AG09309 (cell line): Measurements from ENCODE around the gene ALDH1A1.

Experiments used
- DNase-seq: peaks from one replicate; pipeline ENCODE4 v3.0.0-alpha.2; 2010; ENCODE audit warnings: low read depth
- H3K4me3 ChIP-seq: 2 replicates; pipeline ENCODE4 v1.5.1; 2011; ENCODE audit warnings: mild to moderate bottlenecking, low read depth, low read length, moderate library complexity; ENCODE audit not compliant: control insufficient read depth
- TF ChIP-seq, protein P1 (sequence below): IDR thresholded peaks from 2 replicates; pipeline ENCODE4 v1.5.1; 2011; ENCODE audit warnings: mild to moderate bottlenecking, low read depth, low read length, inconsistent platforms; ENCODE audit not compliant: insufficient read depth, control insufficient read depth; ENCODE audit errors: missing control alignments

The ALDH1A1 gene

DNA sequence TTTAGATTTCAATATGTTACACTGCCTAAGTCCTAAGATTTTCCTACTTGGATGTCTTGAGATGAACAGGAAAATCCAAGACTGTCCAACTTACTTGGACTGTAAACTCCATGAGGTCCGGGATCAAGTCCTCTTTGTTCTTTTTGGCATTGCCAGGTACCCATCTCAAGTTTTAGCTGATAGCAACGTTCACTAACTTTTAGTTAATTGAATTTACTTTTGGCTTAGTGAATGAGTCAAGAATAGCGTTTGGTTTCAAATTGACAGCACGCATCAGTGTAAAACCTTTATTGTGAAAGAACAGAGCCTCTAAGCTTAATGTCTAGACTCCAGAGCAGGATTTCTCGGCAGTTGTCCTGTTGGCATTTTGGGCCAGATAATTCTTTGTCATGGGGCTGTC is 37.2 kb downstream of the ALDH1A1 start:
- TF ChIP-seq, protein P1, sequence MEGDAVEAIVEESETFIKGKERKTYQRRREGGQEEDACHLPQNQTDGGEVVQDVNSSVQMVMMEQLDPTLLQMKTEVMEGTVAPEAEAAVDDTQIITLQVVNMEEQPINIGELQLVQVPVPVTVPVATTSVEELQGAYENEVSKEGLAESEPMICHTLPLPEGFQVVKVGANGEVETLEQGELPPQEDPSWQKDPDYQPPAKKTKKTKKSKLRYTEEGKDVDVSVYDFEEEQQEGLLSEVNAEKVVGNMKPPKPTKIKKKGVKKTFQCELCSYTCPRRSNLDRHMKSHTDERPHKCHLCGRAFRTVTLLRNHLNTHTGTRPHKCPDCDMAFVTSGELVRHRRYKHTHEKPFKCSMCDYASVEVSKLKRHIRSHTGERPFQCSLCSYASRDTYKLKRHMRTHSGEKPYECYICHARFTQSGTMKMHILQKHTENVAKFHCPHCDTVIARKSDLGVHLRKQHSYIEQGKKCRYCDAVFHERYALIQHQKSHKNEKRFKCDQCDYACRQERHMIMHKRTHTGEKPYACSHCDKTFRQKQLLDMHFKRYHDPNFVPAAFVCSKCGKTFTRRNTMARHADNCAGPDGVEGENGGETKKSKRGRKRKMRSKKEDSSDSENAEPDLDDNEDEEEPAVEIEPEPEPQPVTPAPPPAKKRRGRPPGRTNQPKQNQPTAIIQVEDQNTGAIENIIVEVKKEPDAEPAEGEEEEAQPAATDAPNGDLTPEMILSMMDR, result no peak
- no peak overlapping the region for H3K4me3 ChIP-seq
- DNase-seq, result no peak

DNA sequence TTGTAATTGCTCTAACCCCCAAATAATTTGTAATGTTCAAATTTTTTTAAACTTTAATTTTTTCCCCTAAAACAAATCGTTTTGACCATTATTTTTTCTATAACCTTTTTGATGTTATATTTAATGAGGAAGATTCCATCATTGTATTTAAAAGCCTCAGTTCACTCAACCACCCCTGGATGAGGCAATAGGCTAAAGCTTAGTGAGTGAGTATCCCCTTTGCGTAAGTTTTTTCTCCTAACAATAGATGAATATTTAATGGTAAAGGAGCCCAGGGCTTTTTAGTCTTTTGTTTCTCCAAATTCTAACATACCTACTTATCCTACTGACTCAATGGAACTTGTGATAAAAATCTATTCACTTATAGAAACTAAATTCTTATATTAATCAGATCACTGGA is 38.1 kb downstream of the ALDH1A1 start:
- TF ChIP-seq, protein P1, result no peak
- DNase-seq, result no peak
- no peak overlapping the region for H3K4me3 ChIP-seq

DNA sequence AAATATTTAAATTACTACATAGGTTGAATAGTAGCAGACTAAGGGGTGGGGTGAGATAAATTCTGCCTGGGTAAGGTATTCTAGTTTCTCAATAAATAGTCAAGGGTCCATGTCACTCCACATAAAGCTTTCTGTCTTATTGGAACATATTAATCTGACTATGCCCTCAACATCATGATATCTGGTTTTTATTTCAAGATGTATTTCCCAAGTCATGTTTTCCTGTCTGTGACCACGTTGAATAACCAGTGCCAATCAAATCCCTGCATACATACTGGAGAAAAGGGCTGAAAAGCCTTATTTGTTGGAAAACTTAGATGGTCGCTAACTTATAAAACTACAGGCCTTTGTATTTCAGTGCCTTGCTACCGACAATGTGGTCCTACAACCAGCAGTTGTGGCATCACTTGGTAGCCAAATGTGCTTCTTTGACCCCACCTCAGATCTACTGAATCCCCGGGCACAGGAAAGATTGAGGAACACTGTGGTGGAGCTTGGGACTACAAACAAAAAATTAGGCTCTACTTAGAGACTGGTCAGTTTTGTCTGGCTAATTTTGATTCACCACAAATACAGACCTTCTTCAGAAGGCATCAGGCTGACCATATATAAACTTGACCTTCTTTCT is 39.4 kb downstream of the ALDH1A1 start:
- no peak overlapping the region for H3K4me3 ChIP-seq
- TF ChIP-seq, protein P1, result no peak
- DNase-seq, result no peak

DNA sequence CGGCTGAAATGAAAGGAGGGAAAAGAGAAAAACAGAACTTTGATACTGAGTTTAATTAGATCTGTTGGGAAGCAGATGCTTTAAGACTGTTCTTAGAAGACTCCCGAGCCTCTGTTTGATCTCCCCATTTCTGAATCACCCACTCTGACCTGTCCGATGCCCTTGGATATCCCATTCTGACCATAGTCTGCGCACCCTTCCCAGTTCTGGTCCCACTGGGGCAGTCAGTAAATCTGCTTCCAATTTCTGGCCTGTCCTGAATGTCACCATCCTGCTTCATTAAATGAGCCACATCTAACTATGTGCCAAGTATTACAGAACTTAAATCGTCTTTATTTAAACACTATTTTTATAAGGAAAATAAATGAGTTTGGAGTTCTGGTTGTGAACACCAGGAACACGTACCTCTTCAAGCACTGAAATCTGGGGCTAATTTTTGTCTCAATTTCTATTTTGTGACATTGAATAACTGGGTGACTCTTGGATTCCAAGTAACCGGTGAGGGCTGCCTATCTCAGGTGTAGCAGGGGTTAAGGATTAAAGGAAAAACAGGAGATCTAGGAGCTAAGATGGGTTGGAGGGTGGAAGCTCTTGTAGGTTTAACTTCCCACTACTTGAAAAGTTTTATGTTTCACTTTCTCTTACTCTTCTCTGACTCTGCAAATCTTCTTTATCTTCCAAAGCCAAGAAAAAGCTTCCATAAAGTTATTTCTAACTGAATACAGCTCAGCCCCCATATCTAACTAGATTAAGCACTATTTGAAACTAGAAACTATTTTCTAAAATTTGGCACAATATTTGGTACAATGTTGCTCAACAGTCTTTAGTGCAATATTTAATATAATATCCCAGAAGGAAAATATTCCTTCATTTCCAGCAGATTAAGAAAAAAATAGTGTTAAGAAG is 40.1 kb downstream of the ALDH1A1 start:
- TF ChIP-seq, protein P1, result no peak
- DNase-seq, result no peak
- H3K4me3 ChIP-seq, result no peak overlapping the region

DNA sequence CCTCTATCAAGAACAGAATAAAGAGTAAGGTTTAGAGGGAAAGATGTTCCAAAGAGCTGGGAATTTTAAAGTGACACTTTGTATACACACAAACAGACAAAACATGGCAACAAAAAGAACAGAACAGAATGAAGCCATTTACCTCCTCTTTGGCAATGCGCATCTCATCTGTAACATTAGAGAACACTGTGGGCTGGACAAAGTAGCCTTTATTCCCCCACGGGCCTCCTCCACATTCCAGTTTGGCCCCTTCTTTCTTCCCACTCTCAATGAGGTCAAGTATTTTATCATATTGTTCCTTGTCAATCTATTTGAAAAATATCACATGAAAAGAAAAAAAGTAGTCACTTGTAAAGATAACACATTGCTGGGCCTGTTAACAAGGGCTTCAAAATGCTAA is 41.0 kb downstream of the ALDH1A1 start:
- no peak for DNase-seq
- TF ChIP-seq, protein P1, result no peak
- no peak overlapping the region for H3K4me3 ChIP-seq

DNA sequence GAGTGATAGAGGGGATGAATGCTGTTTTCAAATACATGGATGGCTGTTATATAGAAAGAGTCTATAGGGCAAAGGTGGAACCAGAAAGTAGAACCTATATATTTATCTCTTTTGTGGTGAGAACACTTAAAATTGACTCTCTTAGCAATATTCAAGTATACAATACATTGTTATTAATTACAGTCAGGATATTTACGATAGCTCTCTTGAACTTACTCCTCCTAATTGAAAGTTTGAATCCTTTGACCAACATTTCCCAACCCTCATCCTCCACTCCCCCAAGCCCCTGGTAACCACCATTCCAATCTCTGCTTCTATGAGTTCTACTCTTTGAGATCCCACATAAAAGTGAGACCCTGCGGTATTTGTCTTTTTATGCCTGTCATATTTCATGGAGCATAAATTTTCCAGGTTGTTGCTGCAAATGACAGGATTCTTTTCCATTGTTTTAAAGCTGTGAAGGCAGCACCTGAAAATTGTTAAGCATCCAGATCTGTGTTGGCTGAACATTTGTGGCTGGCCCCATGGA is 41.5 kb downstream of the ALDH1A1 start:
- no peak overlapping the region for H3K4me3 ChIP-seq
- TF ChIP-seq, protein P1, result no peak
- no peak for DNase-seq
